MM.1S (cell line): ENCODE data around the gene TTYH3.

Experiments used
- DNase-seq: peaks from one replicate; pipeline ENCODE4 v3.0.0-alpha.2; 2015
- H2AFZ ChIP-seq: fragments of 300-600 bp; sonication (generic); 2 replicates; pipeline ENCODE4 v1.6.0; 2016; ENCODE audit warnings: antibody characterized with exemption, low read length
- H3F3A ChIP-seq: fragments of 300-600 bp; sonication (generic); 2 replicates; pipeline ENCODE4 v1.6.1; 2016; ENCODE audit warnings: mild to moderate bottlenecking, antibody characterized with exemption, low read length, moderate library complexity, mixed read lengths; ENCODE audit not compliant: insufficient read depth
- H3K27ac ChIP-seq: fragments of 300-600 bp; sonication (generic); 2 replicates; pipeline ENCODE4 v1.5.1; 2016; ENCODE audit warnings: mild to moderate bottlenecking, low read length
- H3K27me3 ChIP-seq: fragments of 300-600 bp; sonication (generic); replicated peaks from 2 replicates; pipeline ENCODE4 v1.6.0; 2016; ENCODE audit warnings: low read length; ENCODE audit not compliant: insufficient read depth
- H3K36me3 ChIP-seq: fragments of 300-600 bp; sonication (generic); replicated peaks from 2 replicates; pipeline ENCODE4 v1.6.1; 2016; ENCODE audit warnings: mild to moderate bottlenecking, low read length, mixed read lengths; ENCODE audit not compliant: insufficient read depth
- H3K4me1 ChIP-seq: fragments of 300-600 bp; sonication (generic); 2 replicates; pipeline ENCODE4 v1.6.1; 2016; ENCODE audit warnings: low read length, mixed read lengths
- H3K4me2 ChIP-seq: fragments of 300-600 bp; sonication (generic); 2 replicates; pipeline ENCODE4 v1.6.0; 2016; ENCODE audit warnings: low read depth, low read length
- H3K4me3 ChIP-seq: fragments of 300-600 bp; sonication (generic); 2 replicates; pipeline ENCODE4 v1.5.1; 2016; ENCODE audit warnings: low read length, mixed read lengths
- H3K79me2 ChIP-seq: fragments of 300-600 bp; sonication (generic); 2 replicates; pipeline ENCODE4 v1.6.1; 2016; ENCODE audit warnings: mixed run types, low read length, mixed read lengths
- H3K9ac ChIP-seq: fragments of 300-600 bp; sonication (generic); 2 replicates; pipeline ENCODE4 v1.6.1; 2016; ENCODE audit warnings: low read length, mixed read lengths
- H3K9me2 ChIP-seq: fragments of 300-600 bp; sonication (generic); replicated peaks from 2 replicates; pipeline ENCODE4 v1.6.1; 2016; ENCODE audit warnings: mild to moderate bottlenecking, low read length, mixed read lengths; ENCODE audit not compliant: insufficient read depth
- H3K9me3 ChIP-seq: fragments of 300-600 bp; sonication (generic); replicated peaks from 2 replicates; pipeline ENCODE4 v1.6.1; 2016; ENCODE audit warnings: mild to moderate bottlenecking, low read length, mixed read lengths; ENCODE audit not compliant: insufficient read depth
- H4K20me1 ChIP-seq: fragments of 300-600 bp; sonication (generic); 2 replicates; pipeline ENCODE4 v1.6.1; 2016; ENCODE audit warnings: mild to moderate bottlenecking, low read length, moderate library complexity, mixed read lengths; ENCODE audit not compliant: insufficient read depth
- CTCF ChIP-seq: fragments of 300-600 bp; sonication (generic); IDR thresholded peaks from 2 replicates; pipeline ENCODE4 v1.5.1; 2016; ENCODE audit warnings: antibody characterized with exemption, low read length, mixed read lengths
- EZH2 ChIP-seq: fragments of 300-600 bp; sonication (generic); optimal IDR thresholded peaks from 2 replicates; pipeline ENCODE3; 2017; ENCODE audit warnings: low read depth, mild to moderate bottlenecking, antibody characterized with exemption, low read length, mixed read lengths
- EZH2phosphoT487 ChIP-seq: fragments of 300-600 bp; sonication (generic); IDR thresholded peaks from 2 replicates; pipeline ENCODE4 v1.6.1; 2018; ENCODE audit warnings: antibody characterized with exemption, low read length

TTYH3 gene

DNA sequence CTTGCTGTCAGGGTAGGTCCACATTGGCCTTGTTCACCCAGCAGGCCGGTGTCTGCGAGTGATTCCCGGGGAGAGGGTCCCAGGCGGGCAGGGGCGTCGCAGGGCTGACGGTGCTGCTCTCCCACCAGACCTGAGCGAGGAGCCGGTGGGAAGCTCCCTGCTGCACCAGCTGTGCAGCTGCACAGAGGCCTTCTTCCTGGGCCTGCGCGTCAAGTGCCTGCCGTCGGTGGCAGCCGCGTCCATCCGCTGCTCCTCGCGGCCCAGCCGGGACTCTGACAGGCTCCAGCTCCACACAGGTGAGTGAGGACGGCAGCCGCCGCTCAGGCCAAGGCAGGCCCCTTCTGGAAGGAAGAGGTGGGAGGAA is 70.8 kb downstream of the TTYH3 start:
- Histone ChIP-seq H4K20me1 (no peaks in the 10 kb centered on the region), H3F3A (peaks cover 8% of the 10 kb centered on the region), H2AFZ (no peak overlapping the region), H3K27ac (no peak overlapping the region), H3K4me3 (no peak overlapping the region), H3K9me3 (no peaks in the 10 kb centered on the region), H3K36me3 (no peaks in the 10 kb centered on the region), H3K9ac (no peak overlapping the region), H3K4me1 (peaks cover 4% of the 10 kb centered on the region; the same call in 1 of the 2 replicates), H3K4me2 (no peak overlapping the region), H3K9me2 (no peaks in the 10 kb centered on the region), H3K27me3 (peaks cover 11% of the 10 kb centered on the region; the same call in 1 of the 2 replicates), H3K79me2 (no peaks in the 10 kb centered on the region)
- no peak for DNase-seq
- TF ChIP-seq EZH2phosphoT487 (no peak), EZH2 (no peak), CTCF (no peak)

- Histone ChIP-seq H4K20me1 (no peaks in the 10 kb centered on the region), H3K4me2 (no peak overlapping the region), H3K9me2 (no peaks in the 10 kb centered on the region), H3K27ac (no peak overlapping the region), H3K9ac (no peak overlapping the region), H3K27me3 (no peaks in the 10 kb centered on the region), H3F3A (peaks cover 10% of the 10 kb centered on the region), H3K9me3 (no peaks in the 10 kb centered on the region), H2AFZ (no peak overlapping the region), H3K36me3 (no peaks in the 10 kb centered on the region), H3K4me1 (peaks cover 6% of the 10 kb centered on the region), H3K4me3 (no peak overlapping the region), H3K79me2 (no peaks in the 10 kb centered on the region)
- TF ChIP-seq EZH2phosphoT487 (no peak), CTCF (no peak), EZH2 (no peak)
- DNase-seq: no peak
Measured at GRCh38 chr7:2705371-2706096, 73.7 kb downstream of the TTYH3 start.

- Histone ChIP-seq H4K20me1 (no peaks in the 10 kb centered on the region), H3K79me2 (no peaks in the 10 kb centered on the region), H2AFZ (no peak overlapping the region), H3K4me1 (peaks cover 18% of the 10 kb centered on the region), H3K9me3 (no peaks in the 10 kb centered on the region), H3K27me3 (no peaks in the 10 kb centered on the region), H3K4me2 (no peak overlapping the region), H3K4me3 (no peak overlapping the region), H3K9me2 (no peaks in the 10 kb centered on the region), H3K9ac (no peak overlapping the region), H3K36me3 (no peaks in the 10 kb centered on the region), H3F3A (peaks cover 21% of the 10 kb centered on the region), H3K27ac (no peak overlapping the region)
- no peak for DNase-seq
- no peak for TF ChIP-seq EZH2
- no peak for TF ChIP-seq EZH2phosphoT487
- TF ChIP-seq CTCF: no peak
Measured at GRCh38 chr7:2706685-2707126, 74.9 kb downstream of the TTYH3 start.
